Heart left ventricle (tissue), 13 donors: ENCODE results near the gene BNC2.

Experiments used
- CTCF ChIP-seq, 12 donors: fragments of 200-600 bp; sonication (generic) in 4 of 12; IDR thresholded peaks; one replicate each; pipeline versions ENCODE4 v1.5.0 to v1.8.0; 2018 to 2022; ENCODE audit warnings: antibody characterized with exemption in 12 of 12, mild to moderate bottlenecking in 5 of 12
- POLR2A ChIP-seq, 2 donors: fragments of 450-650 bp; IDR thresholded peaks; one replicate each; pipeline ENCODE4 v1.6.1; 2017; ENCODE audit warnings: antibody characterized with exemption in 2 of 2, mild to moderate bottlenecking in 2 of 2, moderate library complexity in 2 of 2
- donor health status: ischemic (EF 13 %, LVEDD 7.1; RV severe dilation, severe dysfunction).
- donor health status: DM: no; HTN: yes; CAD: no.
- donor health status: DM: no; HTN: no; CAD: no.
- donor health status: ischemic (EF 25% LVEDD 6.9; RV normal size, moderate dysfunction).
- donor health status: ischemic (EF 25% LVEDD 5.7; RV mildly dilated, moderate dysfunction).
- donor health status: ischemic (EF 35%, LVEDD 5.7; RV mildly dilated, moderate dysfunction).
- donor health status: nonischemic (EF 11% LVEDD 7.7; RV severe dilation, severe dysfunction).
- donor health status: DM: yes; HTN: yes; CAD: no.
- donor health status: PGD.
- donor health status: ischemic (EF 29% LVEDD 5.4; RV normal size, mild dysfunction).
- donor health status: nonischemic (EF 23%, LVEDD 6.1; RV moderate dilation, normal function).

DNA sequence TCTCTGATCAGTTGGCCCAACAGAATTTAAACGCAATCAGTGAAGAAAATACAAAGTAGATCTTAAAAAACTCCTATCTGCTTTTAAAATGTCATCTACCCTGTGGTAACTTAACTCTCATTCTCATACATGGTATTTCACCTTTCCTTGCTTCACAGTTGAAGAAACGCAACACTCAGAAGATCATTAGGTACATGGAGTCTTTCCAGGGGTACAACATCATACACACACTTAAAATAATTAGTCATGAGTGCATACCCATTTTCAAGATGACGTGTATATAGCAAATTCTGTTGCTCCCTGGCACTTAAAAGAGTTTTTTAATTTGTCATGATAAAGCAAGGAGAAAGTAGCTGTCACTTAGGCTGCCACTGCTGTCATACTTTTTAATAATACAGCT, 259.9 kb downstream of the BNC2 start:
- TF ChIP-seq CTCF (IDR thresholded peaks at IDR 0.05) (no peak), POLR2A (IDR thresholded peaks at IDR 0.05) (no peak)
